ENCODE results near the gene KCNJ6.

KCNJ6 gene

DNA sequence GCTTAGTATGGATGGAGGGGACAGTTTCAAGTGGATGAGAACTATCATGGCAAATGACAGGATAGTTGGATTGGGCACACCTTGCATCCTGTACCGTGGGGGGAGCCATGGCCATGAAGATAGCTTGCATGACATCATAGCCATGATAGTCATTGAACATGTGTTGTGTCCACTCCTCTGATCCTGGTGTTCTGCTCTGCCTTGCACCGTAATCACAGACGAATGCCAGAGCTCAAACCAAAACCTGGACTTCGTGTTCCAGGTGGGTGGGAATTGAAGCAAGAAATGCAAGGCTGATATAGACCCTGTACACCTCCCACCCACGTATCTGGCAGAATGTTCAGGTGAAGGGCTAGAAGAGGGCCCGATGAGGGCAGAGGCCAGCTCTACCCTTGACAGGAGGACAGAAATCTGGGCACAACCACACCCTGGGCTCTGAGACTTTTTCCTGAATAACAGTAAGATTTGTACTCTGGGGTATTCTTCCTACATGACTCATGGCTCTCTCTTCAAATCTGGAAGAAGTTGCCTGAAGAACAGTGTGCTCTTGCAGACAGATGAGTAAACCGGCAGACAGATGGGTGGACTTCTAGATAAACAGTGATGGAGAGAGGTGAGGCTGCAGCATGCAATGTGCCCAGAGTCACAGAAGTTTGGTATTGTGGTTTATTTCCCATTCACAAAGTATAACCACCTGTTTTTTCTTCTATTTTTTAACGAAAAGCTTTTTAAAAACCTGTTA is 45.0 kb downstream of the KCNJ6 start:
- DNase-seq (ENCODE audit: insufficient read length, low spot score) (no peak), FAIRE-seq (no peak)
- no peak for TF ChIP-seq TAF1 (IDR thresholded peaks at IDR 0.05; ENCODE audit: low read depth, low read length)
- TF ChIP-seq POLR2A (IDR thresholded peaks at IDR 0.05; ENCODE audit: low read depth, low read length), result no peak
- no peak for TF ChIP-seq PAX5 (IDR thresholded peaks at IDR 0.05; ENCODE audit: insufficient read depth, low read length, severe bottlenecking)
- no peak for TF ChIP-seq POLR2AphosphoS5 (IDR thresholded peaks at IDR 0.05; ENCODE audit: low read depth, low read length)
- no peak for TF ChIP-seq SPI1 (IDR thresholded peaks at IDR 0.05; ENCODE audit: low read depth, low read length)
- TF ChIP-seq POU2F2 (IDR thresholded peaks at IDR 0.05; ENCODE audit: low read depth, low read length), result no peak

DNA sequence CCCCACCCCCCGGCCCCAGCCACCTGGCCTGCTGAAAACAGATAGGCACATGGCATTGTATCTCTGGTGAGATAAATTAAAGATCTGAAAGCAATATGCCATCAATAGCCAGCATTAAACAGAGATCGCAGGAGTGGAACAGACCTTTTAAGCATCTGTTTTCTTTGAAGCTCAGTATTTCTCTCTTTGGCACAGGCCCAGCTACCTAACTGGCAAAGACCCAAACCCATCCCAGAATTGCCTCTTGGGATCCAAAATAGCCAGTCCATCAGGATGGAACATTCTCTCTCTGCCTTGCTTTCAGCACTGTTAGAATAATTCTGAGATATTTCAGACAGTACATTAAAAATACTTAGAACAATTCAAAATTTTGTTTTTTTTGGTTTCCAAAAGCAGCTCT is 46.0 kb downstream of the KCNJ6 start:
- no peak for FAIRE-seq
- DNase-seq (ENCODE audit: insufficient read length, low spot score), result no peak
- TF ChIP-seq POLR2AphosphoS5 (IDR thresholded peaks at IDR 0.05; ENCODE audit: low read depth, low read length) (no peak), POU2F2 (IDR thresholded peaks at IDR 0.05; ENCODE audit: low read depth, low read length) (no peak), SPI1 (IDR thresholded peaks at IDR 0.05; ENCODE audit: low read depth, low read length) (no peak), POLR2A (IDR thresholded peaks at IDR 0.05; ENCODE audit: low read depth, low read length) (no peak), TAF1 (IDR thresholded peaks at IDR 0.05; ENCODE audit: low read depth, low read length) (no peak), PAX5 (IDR thresholded peaks at IDR 0.05; ENCODE audit: insufficient read depth, low read length, severe bottlenecking) (no peak)

DNA sequence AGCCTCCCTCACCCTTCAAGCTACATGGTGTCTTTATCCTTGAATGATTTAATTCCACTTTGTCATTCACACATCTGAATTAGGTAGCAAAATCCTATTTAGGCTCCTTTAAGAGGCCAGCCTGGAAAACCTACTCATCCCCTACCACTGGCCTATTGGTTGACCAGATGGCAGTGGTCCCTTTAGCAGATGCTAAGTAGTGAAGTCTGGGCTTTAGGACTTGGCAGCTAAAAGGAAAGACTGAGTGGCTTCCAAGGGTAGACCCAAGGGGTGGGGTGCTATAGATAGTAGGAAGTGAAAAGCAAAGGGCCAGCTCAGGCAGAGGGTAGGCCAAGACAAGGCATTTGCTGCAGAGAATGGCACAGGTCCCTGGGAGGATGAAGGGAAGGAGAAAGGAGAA is 46.6 kb downstream of the KCNJ6 start:
- FAIRE-seq, result no peak
- TF ChIP-seq TAF1 (IDR thresholded peaks at IDR 0.05; ENCODE audit: low read depth, low read length) (no peak), POLR2AphosphoS5 (IDR thresholded peaks at IDR 0.05; ENCODE audit: low read depth, low read length) (no peak), POLR2A (IDR thresholded peaks at IDR 0.05; ENCODE audit: low read depth, low read length) (no peak), POU2F2 (IDR thresholded peaks at IDR 0.05; ENCODE audit: low read depth, low read length) (no peak), SPI1 (IDR thresholded peaks at IDR 0.05; ENCODE audit: low read depth, low read length) (no peak), PAX5 (IDR thresholded peaks at IDR 0.05; ENCODE audit: insufficient read depth, low read length, severe bottlenecking) (no peak)

DNA sequence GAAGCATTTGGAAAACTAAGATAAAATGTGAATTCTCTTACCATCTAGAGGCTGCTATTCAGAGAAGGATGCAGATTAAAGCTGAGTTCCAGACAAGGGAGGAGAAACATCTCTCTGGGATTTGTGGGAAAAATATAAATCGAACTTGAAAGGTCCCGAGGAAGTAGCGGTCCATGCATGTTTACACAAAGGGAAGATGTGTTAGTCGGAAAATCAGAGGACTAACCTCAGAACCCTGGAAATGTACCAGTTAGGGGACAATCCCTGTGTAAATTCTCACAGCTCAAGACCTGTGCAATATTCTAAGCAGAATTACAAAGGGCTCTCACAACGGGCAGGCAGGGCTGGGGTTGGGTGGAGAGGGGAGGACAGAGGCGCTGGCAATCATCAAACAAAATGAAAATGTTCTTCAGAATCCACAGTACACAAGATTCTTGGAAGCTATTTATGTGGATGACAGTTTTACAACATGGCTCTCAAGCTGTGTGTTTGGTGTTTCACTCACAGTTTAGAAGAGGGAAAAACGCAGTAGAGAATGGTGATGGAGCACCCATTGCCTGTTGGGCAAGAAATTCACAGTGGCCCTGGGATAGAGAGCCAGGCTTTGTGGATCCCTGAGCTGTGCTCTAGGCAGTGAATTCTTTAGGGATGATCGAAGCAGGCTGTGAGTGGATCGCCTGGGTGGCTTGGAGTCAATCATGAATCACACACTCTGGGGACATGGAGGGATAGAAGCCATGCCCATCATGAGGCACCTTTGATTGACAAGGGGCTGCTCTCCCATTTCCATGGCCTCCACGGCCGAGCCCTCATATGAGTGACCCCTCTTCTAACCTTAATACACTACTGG is 47.6 kb downstream of the KCNJ6 start:
- no peak for FAIRE-seq
- TF ChIP-seq POLR2AphosphoS5 (IDR thresholded peaks at IDR 0.05; ENCODE audit: low read depth, low read length), result no peak
- no peak for TF ChIP-seq TAF1 (IDR thresholded peaks at IDR 0.05; ENCODE audit: low read depth, low read length)
- TF ChIP-seq SPI1 (IDR thresholded peaks at IDR 0.05; ENCODE audit: low read depth, low read length), result no peak
- TF ChIP-seq POU2F2 (IDR thresholded peaks at IDR 0.05; ENCODE audit: low read depth, low read length), result no peak
- no peak for TF ChIP-seq POLR2A (IDR thresholded peaks at IDR 0.05; ENCODE audit: low read depth, low read length)
- TF ChIP-seq PAX5 (IDR thresholded peaks at IDR 0.05; ENCODE audit: insufficient read depth, low read length, severe bottlenecking), result no peak
- DNase-seq (ENCODE audit: insufficient read length, low spot score), result no peak

More for the DNA sequence above, 46.6 kb downstream of the KCNJ6 start:
- DNase-seq (ENCODE audit: insufficient read length, low spot score), result no peak

DNA sequence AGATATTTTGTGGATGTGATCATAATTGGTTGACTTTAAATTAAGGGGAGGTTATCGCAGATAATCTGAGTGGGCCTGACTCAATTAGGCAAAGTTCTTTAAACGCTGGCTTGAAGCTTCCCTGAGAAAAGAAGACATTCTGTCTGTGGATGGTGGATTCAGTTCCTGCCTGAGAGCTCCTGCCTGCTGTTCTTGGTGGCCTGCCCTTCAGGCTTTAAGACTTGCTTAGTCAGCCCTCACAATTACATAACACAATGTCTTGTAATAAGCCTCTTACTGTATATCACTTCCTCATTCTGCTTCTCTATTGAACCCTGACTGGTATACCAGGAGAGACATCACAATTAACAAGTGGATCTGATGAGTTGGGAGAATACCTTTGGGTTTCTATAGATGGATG is 50.2 kb downstream of the KCNJ6 start:
- no peak for DNase-seq (ENCODE audit: insufficient read length, low spot score)
- TF ChIP-seq SPI1 (IDR thresholded peaks at IDR 0.05; ENCODE audit: low read depth, low read length) (peak; percentile 90), POU2F2 (IDR thresholded peaks at IDR 0.05; ENCODE audit: low read depth, low read length) (no peak), TAF1 (IDR thresholded peaks at IDR 0.05; ENCODE audit: low read depth, low read length) (no peak), POLR2AphosphoS5 (IDR thresholded peaks at IDR 0.05; ENCODE audit: low read depth, low read length) (no peak), PAX5 (IDR thresholded peaks at IDR 0.05; ENCODE audit: insufficient read depth, low read length, severe bottlenecking) (no peak), POLR2A (IDR thresholded peaks at IDR 0.05; ENCODE audit: low read depth, low read length) (no peak)
- FAIRE-seq, result no peak

DNA sequence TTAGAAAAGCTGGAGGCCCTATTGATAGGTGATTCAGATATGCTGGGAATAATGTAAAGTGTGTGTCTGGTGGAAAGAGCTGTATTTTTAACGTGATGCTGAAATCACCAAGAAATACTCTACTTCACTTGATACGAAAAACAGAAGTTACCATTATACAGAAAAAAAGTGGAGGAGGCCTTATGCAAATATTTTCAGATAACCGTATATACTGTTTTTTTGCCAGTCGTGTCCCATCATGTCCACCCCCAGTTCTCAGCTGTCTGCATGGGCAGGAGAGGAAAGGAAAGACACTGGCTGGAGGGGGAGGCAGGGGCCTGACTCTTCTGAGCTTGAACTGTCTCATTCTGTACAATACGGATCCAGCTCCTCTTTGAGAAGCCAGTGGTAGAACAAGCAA is 51.1 kb downstream of the KCNJ6 start:
- TF ChIP-seq POLR2AphosphoS5 (IDR thresholded peaks at IDR 0.05; ENCODE audit: low read depth, low read length) (no peak), POLR2A (IDR thresholded peaks at IDR 0.05; ENCODE audit: low read depth, low read length) (no peak), SPI1 (IDR thresholded peaks at IDR 0.05; ENCODE audit: low read depth, low read length) (no peak), POU2F2 (IDR thresholded peaks at IDR 0.05; ENCODE audit: low read depth, low read length) (no peak), TAF1 (IDR thresholded peaks at IDR 0.05; ENCODE audit: low read depth, low read length) (no peak), PAX5 (IDR thresholded peaks at IDR 0.05; ENCODE audit: insufficient read depth, low read length, severe bottlenecking) (no peak)
- DNase-seq (ENCODE audit: insufficient read length, low spot score), result no peak
- FAIRE-seq, result no peak

DNA sequence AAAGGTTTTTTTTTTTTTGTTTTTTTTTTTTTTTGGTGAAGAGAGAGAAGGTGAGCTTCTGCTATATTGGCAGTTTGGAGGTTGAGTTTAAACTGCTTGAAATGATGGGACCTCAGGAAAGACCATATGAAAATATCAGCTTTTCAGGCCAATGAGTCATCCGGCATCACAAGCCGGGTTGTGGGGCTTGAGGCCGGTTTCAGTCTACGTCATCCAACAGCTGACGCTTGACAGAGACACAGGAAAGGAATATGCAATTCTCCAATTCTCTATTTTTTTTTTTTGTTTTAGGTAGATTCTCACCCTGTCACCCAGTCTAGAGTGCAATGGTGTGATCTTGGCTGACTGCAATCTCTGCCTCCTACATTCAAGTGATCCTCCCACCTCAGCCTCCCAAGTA is 52.4 kb downstream of the KCNJ6 start:
- FAIRE-seq (no peak), DNase-seq (ENCODE audit: insufficient read length, low spot score) (no peak)
- TF ChIP-seq TAF1 (IDR thresholded peaks at IDR 0.05; ENCODE audit: low read depth, low read length), result no peak
- no peak for TF ChIP-seq PAX5 (IDR thresholded peaks at IDR 0.05; ENCODE audit: insufficient read depth, low read length, severe bottlenecking)
- TF ChIP-seq POU2F2 (IDR thresholded peaks at IDR 0.05; ENCODE audit: low read depth, low read length), result no peak
- TF ChIP-seq POLR2A (IDR thresholded peaks at IDR 0.05; ENCODE audit: low read depth, low read length), result no peak
- TF ChIP-seq POLR2AphosphoS5 (IDR thresholded peaks at IDR 0.05; ENCODE audit: low read depth, low read length), result no peak
- TF ChIP-seq SPI1 (IDR thresholded peaks at IDR 0.05; ENCODE audit: low read depth, low read length), result no peak

DNA sequence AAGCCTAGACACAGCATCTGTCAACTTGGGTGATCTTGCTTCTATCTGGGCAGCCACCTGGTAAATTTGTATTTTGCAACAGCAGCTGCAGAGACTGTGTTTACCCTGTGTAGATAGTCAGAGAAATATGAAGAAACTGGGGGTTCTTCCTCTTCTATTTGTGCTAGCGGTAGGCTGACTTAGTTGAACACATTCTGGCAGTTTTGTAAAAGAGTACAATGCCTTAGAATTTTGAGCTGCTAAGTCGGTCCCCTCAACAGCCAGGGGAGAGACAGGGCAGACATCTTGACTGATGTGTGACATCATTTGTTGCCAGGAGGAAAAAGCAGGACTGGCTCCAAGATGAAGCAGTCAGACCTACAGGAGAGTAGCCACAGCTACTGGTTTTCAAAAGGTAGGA is 53.7 kb downstream of the KCNJ6 start:
- DNase-seq (ENCODE audit: insufficient read length, low spot score) (peak; percentile 36), FAIRE-seq (no peak)
- TF ChIP-seq POLR2AphosphoS5 (IDR thresholded peaks at IDR 0.05; ENCODE audit: low read depth, low read length) (no peak), PAX5 (IDR thresholded peaks at IDR 0.05; ENCODE audit: insufficient read depth, low read length, severe bottlenecking) (no peak), POLR2A (IDR thresholded peaks at IDR 0.05; ENCODE audit: low read depth, low read length) (no peak), TAF1 (IDR thresholded peaks at IDR 0.05; ENCODE audit: low read depth, low read length) (no peak), SPI1 (IDR thresholded peaks at IDR 0.05; ENCODE audit: low read depth, low read length) (no peak), POU2F2 (IDR thresholded peaks at IDR 0.05; ENCODE audit: low read depth, low read length) (no peak)

DNA sequence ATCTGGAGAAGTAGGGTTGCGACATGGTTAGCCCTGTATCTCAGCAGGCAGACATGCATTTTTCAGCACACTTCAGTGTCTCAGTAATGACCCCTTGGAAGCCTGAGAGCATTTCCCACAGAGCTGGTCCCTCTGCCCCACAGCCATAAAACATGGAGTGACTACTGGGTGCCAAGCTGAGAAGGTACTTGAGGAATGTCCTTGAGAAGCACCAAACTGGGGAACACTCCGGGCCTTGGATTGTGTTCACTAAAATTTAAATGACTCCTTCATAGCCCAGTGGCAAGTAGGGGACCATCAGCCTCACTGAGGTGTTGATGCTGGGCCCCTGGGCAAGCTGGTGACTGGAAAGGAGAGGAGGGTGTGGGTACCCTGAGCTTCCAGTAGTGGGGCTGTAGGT is 54.7 kb downstream of the KCNJ6 start:
- TF ChIP-seq POU2F2 (IDR thresholded peaks at IDR 0.05; ENCODE audit: low read depth, low read length) (no peak), PAX5 (IDR thresholded peaks at IDR 0.05; ENCODE audit: insufficient read depth, low read length, severe bottlenecking) (no peak), SPI1 (IDR thresholded peaks at IDR 0.05; ENCODE audit: low read depth, low read length) (no peak)
- FAIRE-seq (no peak), DNase-seq (ENCODE audit: insufficient read length, low spot score) (no peak)

All from GM12891 (cell line).